Kidney (tissue), 14 donors: ENCODE measurements around the gene MYO7A. TPM values are rescaled to one million over a fixed set of nuclear protein-coding genes. Genes with fewer than 3 reads are reported as not detected.
"Not testable (repeated sequence)": the region's sequence is repeated elsewhere in the genome, so short reads cannot be mapped to it uniquely, and the experiment has no call there.

ENCODE experiments used
- DNase-seq, 5 donors: peaks; one replicate each; pipeline ENCODE4 v3.0.0-alpha.2; 2013 to 2020
- FAIRE-seq: peaks from 2 replicates; lab custom pipeline; 2012; peaks lifted over from hg19 to GRCh38; lab: Jason Lieb, UNC
- H3K27ac ChIP-seq, 2 donors: one replicate each; pipeline ENCODE4 v1.7.0; 2013; ENCODE audit warnings: low read depth in 2 of 2, low read length in 2 of 2, inconsistent platforms in 1 of 2
- H3K27me3 ChIP-seq: one replicate; pipeline ENCODE4 v1.7.1; 2013; ENCODE audit warnings: low read length, inconsistent platforms; ENCODE audit not compliant: control insufficient read depth, insufficient read depth
- H3K36me3 ChIP-seq, 3 donors: one replicate each; pipeline versions ENCODE4 v1.7.0 to v1.7.1; 2013; ENCODE audit warnings: low read length in 3 of 3, control low read depth in 1 of 3, inconsistent platforms in 1 of 3; ENCODE audit not compliant: insufficient read depth in 3 of 3, control insufficient read depth in 2 of 3
- H3K4me1 ChIP-seq, 3 donors: one replicate each; pipeline versions ENCODE4 v1.7.0 to v1.7.1; 2013; ENCODE audit warnings: low read length in 3 of 3, inconsistent platforms in 1 of 3, low read depth in 1 of 3; ENCODE audit not compliant: control insufficient read depth in 2 of 3, insufficient read depth in 2 of 3
- H3K4me3 ChIP-seq, 3 donors: one replicate each; pipeline versions ENCODE4 v1.7.0 to v1.8.1; 2013; ENCODE audit warnings: low read length in 3 of 3, control low read depth in 1 of 3, inconsistent platforms in 1 of 3
- H3K9ac ChIP-seq, 3 donors: one replicate each; pipeline versions ENCODE4 v1.7.0 to v1.7.1; 2013; ENCODE audit warnings: low read length in 3 of 3, control low read depth in 1 of 3, inconsistent platforms in 1 of 3
- H3K9me3 ChIP-seq, 3 donors: one replicate each; pipeline versions ENCODE4 v1.7.0 to v1.7.1; 2013; ENCODE audit warnings: low read length in 3 of 3, control low read depth in 1 of 3, inconsistent platforms in 1 of 3; ENCODE audit not compliant: control insufficient read depth in 2 of 3, insufficient read depth in 1 of 3
- intact Hi-C: fragments of 100-400 bp; cut with DNase I; formaldehyde crosslinking; loops from one replicate; pipeline ENCODE4 v1.11.1; 2022
- polyA plus RNA-seq: library from polyadenylated mRNA; stranded (reverse); fragments of 350-450 nt; fragmentation: Illumina TruSeq; extraction: RNeasy Lipid Tissue Mini Kit (QIAGEN cat#74804); gene quantifications from one replicate; pipeline ENCODE4 v1.2.3, GENCODE V29; 2014; ENCODE audit warnings: low read depth, low replicate concordance; ENCODE audit not compliant: insufficient read depth
- total RNA-seq: library from RNA; stranded (reverse); fragmentation: NEBNext Ultra II Directional; extraction: Animal tissue kit (Norgen Biotek cat#: 25700); gene quantifications from one replicate; pipeline ENCODE4 v1.2.1, GENCODE V29; 2021
- TF ChIP-seq, protein P1 (sequence below): IDR thresholded peaks from 3 replicates; pipeline ENCODE4 v1.5.1; 2012; ENCODE audit warnings: mild to moderate bottlenecking, moderate library complexity, borderline replicate concordance; ENCODE audit not compliant: insufficient read depth; ENCODE audit errors: extremely low read depth
- donor health status: control.
- donor health status: control.
- donor health status: control.
- donor health status: control.
- donor health status: control.
- donor health status: DM: yes; HTN: yes; CAD: no.
- donor health status: Normal renal cell carcinoma (clear cell type).

Gene MYO7A
- total and polyA plus RNA-seq, 2 donors from 2014 or later: 6.1 to 10.7 TPM

DNA sequence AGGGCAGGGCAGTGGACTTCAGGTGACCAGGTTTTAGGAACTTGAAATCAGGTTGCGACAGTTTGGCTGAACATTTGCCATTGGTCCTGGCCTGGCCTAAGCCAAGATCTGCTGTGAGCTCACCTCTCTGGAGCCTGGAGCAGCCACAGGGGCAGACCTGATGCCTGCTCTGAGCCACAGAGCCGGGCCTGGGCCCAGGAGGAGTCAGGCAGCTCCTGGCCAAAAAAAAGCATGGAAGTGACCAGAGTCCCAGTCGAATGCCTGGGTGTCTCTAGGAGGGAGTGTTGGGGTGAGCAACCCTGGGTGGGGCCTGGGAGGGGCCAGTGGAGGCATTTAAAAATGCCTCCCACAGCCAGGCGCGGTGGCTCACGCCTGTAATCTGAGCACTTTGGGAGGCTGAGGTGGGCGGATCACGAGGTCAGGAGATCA lies 31.4 kb upstream of the MYO7A start:
- no peaks in the 10 kb centered on the region for H3K4me1 ChIP-seq
- H3K9me3 ChIP-seq: no peaks in the 10 kb centered on the region
- no peak overlapping the region for H3K9ac ChIP-seq
- intact Hi-C loops: no loop called here
- no peak overlapping the region for H3K4me3 ChIP-seq
- no peaks in the 10 kb centered on the region for H3K27me3 ChIP-seq
- H3K27ac ChIP-seq: no peak overlapping the region
- peak in 1 of 5 donors; percentile 18 for DNase-seq
- peaks cover 0 to 3% (median 0%) of the 10 kb centered on the region in 3 donors for H3K36me3 ChIP-seq
- no peak for FAIRE-seq
- TF ChIP-seq, protein P1, sequence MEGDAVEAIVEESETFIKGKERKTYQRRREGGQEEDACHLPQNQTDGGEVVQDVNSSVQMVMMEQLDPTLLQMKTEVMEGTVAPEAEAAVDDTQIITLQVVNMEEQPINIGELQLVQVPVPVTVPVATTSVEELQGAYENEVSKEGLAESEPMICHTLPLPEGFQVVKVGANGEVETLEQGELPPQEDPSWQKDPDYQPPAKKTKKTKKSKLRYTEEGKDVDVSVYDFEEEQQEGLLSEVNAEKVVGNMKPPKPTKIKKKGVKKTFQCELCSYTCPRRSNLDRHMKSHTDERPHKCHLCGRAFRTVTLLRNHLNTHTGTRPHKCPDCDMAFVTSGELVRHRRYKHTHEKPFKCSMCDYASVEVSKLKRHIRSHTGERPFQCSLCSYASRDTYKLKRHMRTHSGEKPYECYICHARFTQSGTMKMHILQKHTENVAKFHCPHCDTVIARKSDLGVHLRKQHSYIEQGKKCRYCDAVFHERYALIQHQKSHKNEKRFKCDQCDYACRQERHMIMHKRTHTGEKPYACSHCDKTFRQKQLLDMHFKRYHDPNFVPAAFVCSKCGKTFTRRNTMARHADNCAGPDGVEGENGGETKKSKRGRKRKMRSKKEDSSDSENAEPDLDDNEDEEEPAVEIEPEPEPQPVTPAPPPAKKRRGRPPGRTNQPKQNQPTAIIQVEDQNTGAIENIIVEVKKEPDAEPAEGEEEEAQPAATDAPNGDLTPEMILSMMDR: no peak

DNA sequence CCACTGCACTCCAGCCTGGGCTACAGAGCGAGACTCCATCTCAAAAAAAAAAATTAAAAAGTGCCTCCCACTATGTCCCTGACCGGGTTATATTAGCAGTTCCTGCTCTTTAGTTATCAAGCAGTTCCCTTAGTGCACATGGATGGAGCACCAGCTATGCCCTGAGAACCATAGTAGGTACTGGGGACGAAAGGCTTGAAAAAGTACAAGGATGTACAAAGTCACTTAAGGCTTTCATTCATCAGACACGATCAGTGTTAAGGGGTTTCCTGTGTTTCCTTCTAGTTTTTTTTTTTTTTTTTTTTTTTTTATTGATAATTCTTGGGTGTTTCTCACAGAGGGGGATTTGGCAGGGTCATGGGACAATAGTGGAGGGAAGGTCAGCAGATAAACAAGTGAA lies 30.9 kb upstream of the MYO7A start:
- intact Hi-C loops, H3K27me3 ChIP-seq, H3K4me1 ChIP-seq, H3K36me3 ChIP-seq, H3K9me3 ChIP-seq, H3K9ac ChIP-seq, H3K27ac ChIP-seq, DNase-seq, H3K4me3 ChIP-seq, FAIRE-seq: not testable (repeated sequence)

DNA sequence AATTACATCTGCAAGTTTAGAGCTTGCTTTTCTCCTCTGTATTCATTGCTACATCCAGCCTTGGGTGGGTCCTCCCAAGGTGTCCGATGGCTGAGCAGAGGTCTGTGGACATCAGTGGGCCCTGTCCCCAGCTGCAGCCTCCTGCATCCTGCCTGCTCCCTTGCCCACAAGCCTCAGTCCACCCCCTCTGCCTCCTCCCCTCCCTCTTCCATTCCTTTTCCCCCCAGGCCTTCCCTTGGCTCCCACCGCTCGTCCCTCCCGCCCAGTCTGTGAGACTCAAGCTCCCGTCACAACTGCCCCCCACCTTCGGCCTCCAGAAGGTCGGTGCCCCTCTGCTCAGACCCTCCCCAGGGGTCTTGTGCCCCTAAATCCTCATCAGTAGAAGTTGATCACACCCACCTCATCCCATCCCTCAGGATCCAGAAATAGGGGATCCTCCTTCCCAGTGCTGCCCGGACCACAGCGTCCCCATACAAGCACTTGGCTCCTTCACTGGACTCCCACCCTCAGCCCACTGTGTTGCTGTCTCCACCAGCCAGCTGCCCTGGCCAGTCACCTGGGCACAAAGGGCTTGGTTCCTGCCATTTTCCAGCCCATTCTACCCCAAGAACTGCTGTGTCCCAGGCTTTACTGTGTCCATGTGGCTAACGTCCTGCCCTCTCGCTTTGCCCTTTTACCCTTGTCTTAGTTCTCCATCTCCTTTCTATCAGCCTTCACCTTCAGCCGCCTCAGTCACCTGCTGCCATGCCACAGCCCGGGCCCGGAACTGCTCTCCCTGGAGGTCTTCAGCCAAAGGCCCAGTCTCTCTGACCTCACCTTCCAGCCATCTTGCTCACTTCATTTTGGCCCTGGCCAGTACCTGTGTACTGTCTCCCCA lies 27.6 kb upstream of the MYO7A start:
- no peak overlapping the region for H3K4me3 ChIP-seq
- H3K36me3 ChIP-seq: no peaks in the 10 kb centered on the region
- no peak overlapping the region for H3K27ac ChIP-seq
- DNase-seq (peak in 1 of 5 donors; percentile 64), FAIRE-seq (no peak)
- no peaks in the 10 kb centered on the region for H3K9me3 ChIP-seq
- H3K4me1 ChIP-seq: no peaks in the 10 kb centered on the region
- intact Hi-C loops: no loop called here
- no peak overlapping the region for H3K9ac ChIP-seq
- no peaks in the 10 kb centered on the region for H3K27me3 ChIP-seq
- TF ChIP-seq, protein P1: no peak

DNA sequence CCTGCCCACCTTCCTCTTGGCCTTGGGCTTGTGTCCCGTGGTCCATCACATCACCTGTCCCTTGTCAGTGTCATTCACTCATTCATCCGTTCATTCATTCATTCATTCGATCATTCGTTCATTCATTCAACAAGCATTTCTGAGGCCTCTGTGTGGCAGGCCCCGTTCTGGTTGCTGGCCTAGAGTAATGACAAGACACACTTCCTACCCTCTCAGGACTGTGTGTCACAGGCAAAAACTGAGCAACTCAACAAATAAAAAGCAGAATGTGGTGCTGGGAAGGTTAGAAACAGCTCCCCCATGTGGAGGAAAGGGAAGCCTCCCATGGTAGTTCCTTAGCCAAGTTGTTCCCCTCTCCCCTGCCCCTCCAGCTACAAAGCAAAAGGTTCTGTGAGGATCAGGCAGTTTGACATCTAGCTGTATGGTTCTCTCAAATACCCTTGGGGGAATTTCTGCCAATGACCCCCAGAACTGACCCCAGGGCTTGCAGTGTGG lies 27.0 kb upstream of the MYO7A start:
- intact Hi-C loops: no loop called here
- FAIRE-seq (no peak), DNase-seq (no peak)

More for the DNA sequence above, 27.0 kb upstream of the MYO7A start:
- no peaks in the 10 kb centered on the region for H3K36me3 ChIP-seq
- H3K4me3 ChIP-seq: no peak overlapping the region
- no peak overlapping the region for H3K27ac ChIP-seq
- no peaks in the 10 kb centered on the region for H3K9me3 ChIP-seq
- H3K4me1 ChIP-seq: no peaks in the 10 kb centered on the region
- TF ChIP-seq, protein P1: no peak
- H3K27me3 ChIP-seq: no peaks in the 10 kb centered on the region
- H3K9ac ChIP-seq: no peak overlapping the region
